K562 treated with DMSO at 1 percent for 48 hours (cell line): Measurements from ENCODE around the gene SRD5A2. TPM values are rescaled to one million over a fixed set of nuclear protein-coding genes. Genes with fewer than 3 reads are reported as not detected.

Experiments
- total RNA-seq: library from RNA; unstranded; fragments of 300-600 nt; gene quantifications from 2 replicates; pipeline ENCODE4 v1.2.3, GENCODE V29; 2022; ENCODE audit warnings: low replicate concordance; ENCODE audit errors: extremely low read depth

SRD5A2 gene
- total RNA-seq, result not detected in 2 replicates

GRCh38 chr2:31580321-31581117, at the start of gene SRD5A2:
Gene SRD5A2, minus strand, starts transcription at chr2:31580938. Its CDS starts 38 bp downstream, at chr2:31580900.

Other genes with a start within 250 kb of the SRD5A2 start
- gene XDH, start 166.2 kb downstream of the SRD5A2 start, total RNA-seq, result not detected in 2 replicates